ENCODE results near the gene KIF19.

Gene KIF19

GRCh38 chr17:74391771-74392170 lies 65.7 kb downstream of the KIF19 start:
- Histone ChIP-seq H3K27me3 (ENCODE audit: low read length) (no peaks in the 10 kb centered on the region), H3F3A (ENCODE audit: insufficient read depth) (no peaks in the 10 kb centered on the region), H3K4me2 (ENCODE audit: low read depth, low read length, poor library complexity, severe bottlenecking) (no peak overlapping the region), H2AFZ (ENCODE audit: low read depth, low read length, severe bottlenecking) (no peak overlapping the region), H3K27ac (ENCODE audit: low read depth, low read length) (no peak overlapping the region), H3K9me3 (ENCODE audit: insufficient read depth, low read length) (no peaks in the 10 kb centered on the region), H3K79me2 (ENCODE audit: insufficient read depth, low read length) (no peaks in the 10 kb centered on the region), H3K36me3 (ENCODE audit: low read length) (no peaks in the 10 kb centered on the region), H3K4me3 (ENCODE audit: insufficient read depth, low read length, poor library complexity, severe bottlenecking) (no peak overlapping the region), H4K20me1 (ENCODE audit: low read depth, low read length) (no peaks in the 10 kb centered on the region), H3K9ac (ENCODE audit: low read length) (no peak overlapping the region), H3K9me2 (replicated peaks; ENCODE audit: insufficient read depth, low read length) (no peaks in the 10 kb centered on the region)
- no peak for TF ChIP-seq EZH2phosphoT487 (conservative IDR thresholded peaks at IDR 0.05; ENCODE audit: low read length)
- TF ChIP-seq CTCF (IDR thresholded peaks at IDR 0.05; ENCODE audit: insufficient read depth, low read length, poor library complexity, severe bottlenecking), result no peak

- H3K36me3 ChIP-seq (ENCODE audit: low read length), result no peaks in the 10 kb centered on the region
- H3K9me2 ChIP-seq (replicated peaks; ENCODE audit: insufficient read depth, low read length), result no peaks in the 10 kb centered on the region
- no peaks in the 10 kb centered on the region for H3K79me2 ChIP-seq (ENCODE audit: insufficient read depth, low read length)
- H4K20me1 ChIP-seq (ENCODE audit: low read depth, low read length), result no peaks in the 10 kb centered on the region
- H3K4me2 ChIP-seq (ENCODE audit: low read depth, low read length, poor library complexity, severe bottlenecking), result no peak overlapping the region
- no peak overlapping the region for H3K4me3 ChIP-seq (ENCODE audit: insufficient read depth, low read length, poor library complexity, severe bottlenecking)
- no peaks in the 10 kb centered on the region for H3K27me3 ChIP-seq (ENCODE audit: low read length)
- H2AFZ ChIP-seq (ENCODE audit: low read depth, low read length, severe bottlenecking), result no peak overlapping the region
- no peak overlapping the region for H3K27ac ChIP-seq (ENCODE audit: low read depth, low read length)
- H3F3A ChIP-seq (ENCODE audit: insufficient read depth), result no peaks in the 10 kb centered on the region
- no peaks in the 10 kb centered on the region for H3K9me3 ChIP-seq (ENCODE audit: insufficient read depth, low read length)
- TF ChIP-seq EZH2phosphoT487 (conservative IDR thresholded peaks at IDR 0.05; ENCODE audit: low read length) (no peak), CTCF (IDR thresholded peaks at IDR 0.05; ENCODE audit: insufficient read depth, low read length, poor library complexity, severe bottlenecking) (no peak)
- no peak overlapping the region for H3K9ac ChIP-seq (ENCODE audit: low read length)
Measured at GRCh38 chr17:74392848-74393247, 66.8 kb downstream of the KIF19 start.

GRCh38 chr17:74393346-74393942 lies 67.4 kb downstream of the KIF19 start:
- TF ChIP-seq CTCF (IDR thresholded peaks at IDR 0.05; ENCODE audit: insufficient read depth, low read length, poor library complexity, severe bottlenecking) (no peak), EZH2phosphoT487 (conservative IDR thresholded peaks at IDR 0.05; ENCODE audit: low read length) (no peak)
- no peak overlapping the region for H3K9ac ChIP-seq (ENCODE audit: low read length)
- H3K27ac ChIP-seq (ENCODE audit: low read depth, low read length), result no peak overlapping the region
- H3K9me2 ChIP-seq (replicated peaks; ENCODE audit: insufficient read depth, low read length), result no peaks in the 10 kb centered on the region
- no peak overlapping the region for H3K4me2 ChIP-seq (ENCODE audit: low read depth, low read length, poor library complexity, severe bottlenecking)
- H3K9me3 ChIP-seq (ENCODE audit: insufficient read depth, low read length), result no peaks in the 10 kb centered on the region
- no peaks in the 10 kb centered on the region for H4K20me1 ChIP-seq (ENCODE audit: low read depth, low read length)
- no peaks in the 10 kb centered on the region for H3F3A ChIP-seq (ENCODE audit: insufficient read depth)
- no peaks in the 10 kb centered on the region for H3K79me2 ChIP-seq (ENCODE audit: insufficient read depth, low read length)
- no peak overlapping the region for H3K4me3 ChIP-seq (ENCODE audit: insufficient read depth, low read length, poor library complexity, severe bottlenecking)
- no peaks in the 10 kb centered on the region for H3K27me3 ChIP-seq (ENCODE audit: low read length)
- no peak overlapping the region for H2AFZ ChIP-seq (ENCODE audit: low read depth, low read length, severe bottlenecking)
- no peaks in the 10 kb centered on the region for H3K36me3 ChIP-seq (ENCODE audit: low read length)
